ENCODE measurements around the gene EIF3A. TPM values are rescaled to one million over a fixed set of nuclear protein-coding genes. Genes with fewer than 3 reads are reported as not detected.

The EIF3A gene
- total RNA-seq, 1 donor, result 131 TPM

GRCh38 chr10:119020627-119020946 is 60.0 kb downstream of the EIF3A start:
- no peaks in the 10 kb centered on the region for H3K4me1 ChIP-seq (ENCODE audit: insufficient read depth, low read length)
- peaks cover 8% of the 10 kb centered on the region for H3K27me3 ChIP-seq (ENCODE audit: insufficient read depth, low read length)
- H3K9me3 ChIP-seq (ENCODE audit: low read depth, low read length), result no peaks in the 10 kb centered on the region
- H3K4me3 ChIP-seq (ENCODE audit: low read length), result no peak overlapping the region

GRCh38 chr10:119007211-119007574 is 73.4 kb downstream of the EIF3A start:
- H3K4me3 ChIP-seq (ENCODE audit: low read length), result no peak overlapping the region
- H3K4me1 ChIP-seq (ENCODE audit: insufficient read depth, low read length), result no peaks in the 10 kb centered on the region
- no peaks in the 10 kb centered on the region for H3K9me3 ChIP-seq (ENCODE audit: low read depth, low read length)
- no peaks in the 10 kb centered on the region for H3K27me3 ChIP-seq (ENCODE audit: insufficient read depth, low read length)

GRCh38 chr10:119006451-119007210 is 74.0 kb downstream of the EIF3A start:
- Histone ChIP-seq H3K4me1 (ENCODE audit: insufficient read depth, low read length) (no peaks in the 10 kb centered on the region), H3K27me3 (ENCODE audit: insufficient read depth, low read length) (no peaks in the 10 kb centered on the region), H3K9me3 (ENCODE audit: low read depth, low read length) (no peaks in the 10 kb centered on the region), H3K4me3 (ENCODE audit: low read length) (no peak overlapping the region)

GRCh38 chr10:119005362-119006043 is 75.1 kb downstream of the EIF3A start:
- Histone ChIP-seq H3K4me3 (ENCODE audit: low read length) (no peak overlapping the region), H3K9me3 (ENCODE audit: low read depth, low read length) (no peaks in the 10 kb centered on the region), H3K27me3 (ENCODE audit: insufficient read depth, low read length) (no peaks in the 10 kb centered on the region), H3K4me1 (ENCODE audit: insufficient read depth, low read length) (no peaks in the 10 kb centered on the region)

- Histone ChIP-seq H3K27me3 (ENCODE audit: insufficient read depth, low read length) (no peaks in the 10 kb centered on the region), H3K4me1 (ENCODE audit: insufficient read depth, low read length) (no peaks in the 10 kb centered on the region), H3K9me3 (ENCODE audit: low read depth, low read length) (no peaks in the 10 kb centered on the region), H3K4me3 (ENCODE audit: low read length) (no peak overlapping the region)
These were observed 76.9 kb downstream of the EIF3A start for GRCh38 chr10:119003572-119004289.

GRCh38 chr10:119001717-119002500 is 78.7 kb downstream of the EIF3A start:
- no peaks in the 10 kb centered on the region for H3K9me3 ChIP-seq (ENCODE audit: low read depth, low read length)
- H3K4me1 ChIP-seq (ENCODE audit: insufficient read depth, low read length), result no peaks in the 10 kb centered on the region

GRCh38 chr10:118998183-118998582 is 82.4 kb downstream of the EIF3A start:
- Histone ChIP-seq H3K9me3 (ENCODE audit: low read depth, low read length) (no peaks in the 10 kb centered on the region), H3K4me1 (ENCODE audit: insufficient read depth, low read length) (no peaks in the 10 kb centered on the region), H3K27me3 (ENCODE audit: insufficient read depth, low read length) (no peaks in the 10 kb centered on the region), H3K4me3 (ENCODE audit: low read length) (no peak overlapping the region)

More at GRCh38 chr10:119001717-119002500, 78.7 kb downstream of the EIF3A start:
- H3K4me3 ChIP-seq (ENCODE audit: low read length), result no peak overlapping the region
- H3K27me3 ChIP-seq (ENCODE audit: insufficient read depth, low read length), result no peaks in the 10 kb centered on the region

- no peaks in the 10 kb centered on the region for H3K4me1 ChIP-seq (ENCODE audit: insufficient read depth, low read length)
- no peaks in the 10 kb centered on the region for H3K9me3 ChIP-seq (ENCODE audit: low read depth, low read length)
- H3K4me3 ChIP-seq (ENCODE audit: low read length), result no peak overlapping the region
- H3K27me3 ChIP-seq (ENCODE audit: insufficient read depth, low read length), result no peaks in the 10 kb centered on the region
These were observed 83.2 kb downstream of the EIF3A start for GRCh38 chr10:118997379-118997778.

GRCh38 chr10:118995739-118996138 is 84.9 kb downstream of the EIF3A start:
- H3K27me3 ChIP-seq (ENCODE audit: insufficient read depth, low read length), result no peaks in the 10 kb centered on the region
- no peaks in the 10 kb centered on the region for H3K9me3 ChIP-seq (ENCODE audit: low read depth, low read length)
- no peaks in the 10 kb centered on the region for H3K4me1 ChIP-seq (ENCODE audit: insufficient read depth, low read length)
- no peak overlapping the region for H3K4me3 ChIP-seq (ENCODE audit: low read length)

GRCh38 chr10:118994321-118994720 is 86.3 kb downstream of the EIF3A start:
- H3K27me3 ChIP-seq (ENCODE audit: insufficient read depth, low read length), result no peaks in the 10 kb centered on the region
- no peaks in the 10 kb centered on the region for H3K9me3 ChIP-seq (ENCODE audit: low read depth, low read length)
- H3K4me3 ChIP-seq (ENCODE audit: low read length), result no peak overlapping the region
- H3K4me1 ChIP-seq (ENCODE audit: insufficient read depth, low read length), result no peaks in the 10 kb centered on the region

GRCh38 chr10:118993214-118993613 is 87.4 kb downstream of the EIF3A start:
- Histone ChIP-seq H3K4me1 (ENCODE audit: insufficient read depth, low read length) (no peaks in the 10 kb centered on the region), H3K9me3 (ENCODE audit: low read depth, low read length) (no peaks in the 10 kb centered on the region), H3K4me3 (ENCODE audit: low read length) (no peak overlapping the region), H3K27me3 (ENCODE audit: insufficient read depth, low read length) (no peaks in the 10 kb centered on the region)

GRCh38 chr10:118992496-118992895 is 88.1 kb downstream of the EIF3A start:
- no peaks in the 10 kb centered on the region for H3K9me3 ChIP-seq (ENCODE audit: low read depth, low read length)
- no peaks in the 10 kb centered on the region for H3K27me3 ChIP-seq (ENCODE audit: insufficient read depth, low read length)
- H3K4me1 ChIP-seq (ENCODE audit: insufficient read depth, low read length), result no peaks in the 10 kb centered on the region
- H3K4me3 ChIP-seq (ENCODE audit: low read length), result no peak overlapping the region

GRCh38 chr10:118990326-118990725 is 90.3 kb downstream of the EIF3A start:
- Histone ChIP-seq H3K27me3 (ENCODE audit: insufficient read depth, low read length) (no peaks in the 10 kb centered on the region), H3K9me3 (ENCODE audit: low read depth, low read length) (peaks cover 8% of the 10 kb centered on the region), H3K4me3 (ENCODE audit: low read length) (no peak overlapping the region), H3K4me1 (ENCODE audit: insufficient read depth, low read length) (no peaks in the 10 kb centered on the region)

- H3K27me3 ChIP-seq (ENCODE audit: insufficient read depth, low read length), result no peaks in the 10 kb centered on the region
- H3K9me3 ChIP-seq (ENCODE audit: low read depth, low read length), result peaks cover 8% of the 10 kb centered on the region
- no peak overlapping the region for H3K4me3 ChIP-seq (ENCODE audit: low read length)
- no peaks in the 10 kb centered on the region for H3K4me1 ChIP-seq (ENCODE audit: insufficient read depth, low read length)
These were observed 93.5 kb downstream of the EIF3A start for GRCh38 chr10:118986815-118987790.

All from mononuclear cell (primary cell).